ENCODE data around the gene MOB3B.

MOB3B gene

GRCh38 chr9:27341545-27342294 lies 187.9 kb downstream of the MOB3B start:
- Histone ChIP-seq H3K4ac (ENCODE audit: low read length) (no peak overlapping the region), H3K9me3 (replicated peaks in 1 of 2; ENCODE audit: control insufficient read depth in 2 of 2, insufficient read depth in 1 of 2, low read depth in 1 of 2, low read length in 2 of 2) (peaks cover 5 to 20% of the 10 kb centered on the region in 2 donors), H3K79me1 (ENCODE audit: low read depth, low read length) (no peaks in the 10 kb centered on the region), H4K8ac (ENCODE audit: low read depth, low read length) (no peak overlapping the region), H3K23ac (ENCODE audit: low read depth, low read length, poor library complexity) (no peak overlapping the region), H2AFZ (ENCODE audit: low read length) (peak overlapping the region; percentile 41), H2BK12ac (ENCODE audit: low read length) (no peak overlapping the region), H3K27ac (replicated peaks; ENCODE audit: low read length) (peak overlapping the region; percentile 96), H3K27me3 (ENCODE audit: control insufficient read depth in 3 of 3, insufficient read depth in 3 of 3, low read depth in 1 of 3, low read length in 3 of 3) (no peaks in the 10 kb centered on the region), H3K4me1 (ENCODE audit: control insufficient read depth in 2 of 2, insufficient read depth in 1 of 2, low read depth in 1 of 2, low read length in 2 of 2) (peaks cover 13 to 20% of the 10 kb centered on the region in 2 donors), H2BK5ac (ENCODE audit: low read length) (no peak overlapping the region), H3K4me2 (ENCODE audit: insufficient read depth, low read length, poor library complexity, severe bottlenecking) (no peak overlapping the region), H3K18ac (ENCODE audit: low read length) (peak overlapping the region; percentile 66), H3K9ac (ENCODE audit: low read depth, low read length, poor library complexity) (no peak overlapping the region), H2AK5ac (ENCODE audit: low read depth, low read length) (no peak overlapping the region), H2BK120ac (ENCODE audit: low read depth, low read length) (no peak overlapping the region), H3K4me3 (ENCODE audit: low read length in 2 of 2) (no peak overlapping the region), H3K14ac (ENCODE audit: low read length) (no peak overlapping the region), H3K36me3 (replicated peaks in 1 of 2; ENCODE audit: control insufficient read depth in 2 of 2, insufficient read depth in 2 of 2, low read length in 2 of 2) (peaks cover 5 to 21% of the 10 kb centered on the region in 2 donors), H4K91ac (ENCODE audit: low read depth, low read length, poor library complexity) (no peak overlapping the region), H2BK15ac (ENCODE audit: low read length) (no peak overlapping the region)
- no peak for DNase-seq (ENCODE audit: low spot score)
- no CpG with 5 or more reads among the region's 9 CpGs for WGBS, 2 donors (ENCODE audit: extremely low coverage in 2 of 2, insufficient read length in 2 of 2, insufficient replicate concordance in 1 of 2)

- H2BK12ac ChIP-seq (ENCODE audit: low read length), result no peak overlapping the region
- DNase-seq (ENCODE audit: low spot score), result peak; percentile 64
Observed at GRCh38 chr9:27340961-27341511, 188.6 kb downstream of the MOB3B start.

DNA sequence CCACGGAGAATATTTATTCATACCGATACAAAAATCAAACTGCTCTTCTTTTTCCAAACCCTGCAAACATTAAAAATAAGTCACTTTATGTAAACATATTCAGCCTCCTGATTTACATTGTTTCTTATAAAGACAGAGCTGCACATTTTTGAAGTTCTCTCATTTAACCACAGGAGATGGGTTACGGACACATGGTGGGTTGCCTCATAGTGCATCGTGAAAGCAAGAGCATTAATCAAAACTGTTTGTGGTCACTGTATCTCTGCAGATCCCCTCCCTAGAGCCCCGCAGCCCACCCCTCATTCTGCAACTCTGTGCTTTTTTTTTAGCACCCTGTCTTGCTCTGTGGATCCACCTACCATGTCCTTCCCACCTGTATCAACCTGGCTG lies 189.3 kb downstream of the MOB3B start:
- H3K14ac ChIP-seq (ENCODE audit: low read length), result no peak overlapping the region
- H3K27me3 ChIP-seq (ENCODE audit: control insufficient read depth in 3 of 3, insufficient read depth in 3 of 3, low read depth in 1 of 3, low read length in 3 of 3), result no peaks in the 10 kb centered on the region
- peak overlapping the region; percentile 99 for H2BK5ac ChIP-seq (ENCODE audit: low read length)
- H3K9me3 ChIP-seq (replicated peaks in 1 of 2; ENCODE audit: control insufficient read depth in 2 of 2, insufficient read depth in 1 of 2, low read depth in 1 of 2, low read length in 2 of 2), result peaks cover 4 to 15% of the 10 kb centered on the region in 2 donors
- no peak overlapping the region for H3K23ac ChIP-seq (ENCODE audit: low read depth, low read length, poor library complexity)
- 100% methylated on average over 1 of the region's 5 CpGs; no CpG with 5 or more reads in 1 of the 2 donors for WGBS, 2 donors (ENCODE audit: extremely low coverage in 2 of 2, insufficient read length in 2 of 2, insufficient replicate concordance in 1 of 2)
- no peak overlapping the region for H3K4ac ChIP-seq (ENCODE audit: low read length)
- no peak overlapping the region for H3K4me3 ChIP-seq (ENCODE audit: low read length in 2 of 2)
- no peak overlapping the region for H2BK12ac ChIP-seq (ENCODE audit: low read length)
- H2BK15ac ChIP-seq (ENCODE audit: low read length), result peak overlapping the region; percentile 11
- peak overlapping the region; percentile 96 for H3K27ac ChIP-seq (replicated peaks; ENCODE audit: low read length)
- no peak overlapping the region for H4K8ac ChIP-seq (ENCODE audit: low read depth, low read length)
- H2AFZ ChIP-seq (ENCODE audit: low read length), result no peak overlapping the region
- H2BK120ac ChIP-seq (ENCODE audit: low read depth, low read length), result peak overlapping the region; percentile 82
- peak overlapping the region; percentile 28 for H3K4me2 ChIP-seq (ENCODE audit: insufficient read depth, low read length, poor library complexity, severe bottlenecking)
- H3K18ac ChIP-seq (ENCODE audit: low read length), result peak overlapping the region; percentile 22
- H3K4me1 ChIP-seq (ENCODE audit: control insufficient read depth in 2 of 2, insufficient read depth in 1 of 2, low read depth in 1 of 2, low read length in 2 of 2), result peaks cover 13 to 24% of the 10 kb centered on the region in 2 donors
- no peaks in the 10 kb centered on the region for H3K79me1 ChIP-seq (ENCODE audit: low read depth, low read length)
- DNase-seq (ENCODE audit: low spot score), result no peak
- peaks cover 3 to 17% of the 10 kb centered on the region in 2 donors for H3K36me3 ChIP-seq (replicated peaks in 1 of 2; ENCODE audit: control insufficient read depth in 2 of 2, insufficient read depth in 2 of 2, low read length in 2 of 2)
- no peak overlapping the region for H4K91ac ChIP-seq (ENCODE audit: low read depth, low read length, poor library complexity)
- H3K9ac ChIP-seq (ENCODE audit: low read depth, low read length, poor library complexity), result no peak overlapping the region
- peak overlapping the region; percentile 68 for H2AK5ac ChIP-seq (ENCODE audit: low read depth, low read length)

More at GRCh38 chr9:27340961-27341511, 188.6 kb downstream of the MOB3B start:
- Histone ChIP-seq H3K36me3 (replicated peaks in 1 of 2; ENCODE audit: control insufficient read depth in 2 of 2, insufficient read depth in 2 of 2, low read length in 2 of 2) (peaks cover 5 to 19% of the 10 kb centered on the region in 2 donors), H3K27ac (replicated peaks; ENCODE audit: low read length) (peak overlapping the region; percentile 96), H3K14ac (ENCODE audit: low read length) (no peak overlapping the region), H2AK5ac (ENCODE audit: low read depth, low read length) (no peak overlapping the region), H3K4me2 (ENCODE audit: insufficient read depth, low read length, poor library complexity, severe bottlenecking) (peak overlapping the region; percentile 28), H2BK120ac (ENCODE audit: low read depth, low read length) (peak overlapping the region; percentile 82), H3K23ac (ENCODE audit: low read depth, low read length, poor library complexity) (no peak overlapping the region), H3K18ac (ENCODE audit: low read length) (peak overlapping the region; percentile 22), H3K9ac (ENCODE audit: low read depth, low read length, poor library complexity) (no peak overlapping the region), H3K9me3 (replicated peaks in 1 of 2; ENCODE audit: control insufficient read depth in 2 of 2, insufficient read depth in 1 of 2, low read depth in 1 of 2, low read length in 2 of 2) (peaks cover 5 to 17% of the 10 kb centered on the region in 2 donors), H4K91ac (ENCODE audit: low read depth, low read length, poor library complexity) (no peak overlapping the region), H2BK5ac (ENCODE audit: low read length) (peak overlapping the region; percentile 99), H4K8ac (ENCODE audit: low read depth, low read length) (no peak overlapping the region), H3K79me1 (ENCODE audit: low read depth, low read length) (no peaks in the 10 kb centered on the region), H3K4me1 (ENCODE audit: control insufficient read depth in 2 of 2, insufficient read depth in 1 of 2, low read depth in 1 of 2, low read length in 2 of 2) (peaks cover 13 to 24% of the 10 kb centered on the region in 2 donors), H2BK15ac (ENCODE audit: low read length) (peak overlapping the region; percentile 11), H2AFZ (ENCODE audit: low read length) (peak overlapping the region; percentile 41), H3K4me3 (ENCODE audit: low read length in 2 of 2) (no peak overlapping the region), H3K4ac (ENCODE audit: low read length) (no peak overlapping the region), H3K27me3 (ENCODE audit: control insufficient read depth in 3 of 3, insufficient read depth in 3 of 3, low read depth in 1 of 3, low read length in 3 of 3) (no peaks in the 10 kb centered on the region)
- WGBS, 2 donors (ENCODE audit: extremely low coverage in 2 of 2, insufficient read length in 2 of 2, insufficient replicate concordance in 1 of 2), result no CpG with 5 or more reads among the region's 7 CpGs

GRCh38 chr9:27339661-27340284 lies 189.8 kb downstream of the MOB3B start:
- H3K27ac ChIP-seq (replicated peaks; ENCODE audit: low read length), result peak overlapping the region; percentile 96
- H3K4me3 ChIP-seq (ENCODE audit: low read length in 2 of 2), result no peak overlapping the region
- no peak overlapping the region for H3K18ac ChIP-seq (ENCODE audit: low read length)
- no peak overlapping the region for H3K9ac ChIP-seq (ENCODE audit: low read depth, low read length, poor library complexity)
- H3K27me3 ChIP-seq (ENCODE audit: control insufficient read depth in 3 of 3, insufficient read depth in 3 of 3, low read depth in 1 of 3, low read length in 3 of 3), result no peaks in the 10 kb centered on the region
- H4K91ac ChIP-seq (ENCODE audit: low read depth, low read length, poor library complexity), result no peak overlapping the region
- no peak overlapping the region for H2BK15ac ChIP-seq (ENCODE audit: low read length)
- peaks cover 2% of the 10 kb centered on the region for H3K79me1 ChIP-seq (ENCODE audit: low read depth, low read length)
- peaks cover 13 to 24% of the 10 kb centered on the region in 2 donors for H3K4me1 ChIP-seq (ENCODE audit: control insufficient read depth in 2 of 2, insufficient read depth in 1 of 2, low read depth in 1 of 2, low read length in 2 of 2)
- no peak overlapping the region for H2AFZ ChIP-seq (ENCODE audit: low read length)
- H2AK5ac ChIP-seq (ENCODE audit: low read depth, low read length), result no peak overlapping the region
- H3K4me2 ChIP-seq (ENCODE audit: insufficient read depth, low read length, poor library complexity, severe bottlenecking), result no peak overlapping the region
- peaks cover 1 to 14% of the 10 kb centered on the region in 2 donors for H3K9me3 ChIP-seq (replicated peaks in 1 of 2; ENCODE audit: control insufficient read depth in 2 of 2, insufficient read depth in 1 of 2, low read depth in 1 of 2, low read length in 2 of 2)
- H4K8ac ChIP-seq (ENCODE audit: low read depth, low read length), result no peak overlapping the region
- WGBS, 2 donors (ENCODE audit: extremely low coverage in 2 of 2, insufficient read length in 2 of 2, insufficient replicate concordance in 1 of 2), result no CpG with 5 or more reads among the region's 11 CpGs
- no peak overlapping the region for H3K4ac ChIP-seq (ENCODE audit: low read length)
- H3K23ac ChIP-seq (ENCODE audit: low read depth, low read length, poor library complexity), result no peak overlapping the region
- H3K14ac ChIP-seq (ENCODE audit: low read length), result no peak overlapping the region
- DNase-seq (ENCODE audit: low spot score), result no peak
- no peak overlapping the region for H2BK5ac ChIP-seq (ENCODE audit: low read length)
- H3K36me3 ChIP-seq (replicated peaks in 1 of 2; ENCODE audit: control insufficient read depth in 2 of 2, insufficient read depth in 2 of 2, low read length in 2 of 2), result peaks cover 1 to 17% of the 10 kb centered on the region in 2 donors
- H2BK120ac ChIP-seq (ENCODE audit: low read depth, low read length), result no peak overlapping the region
- H2BK12ac ChIP-seq (ENCODE audit: low read length), result no peak overlapping the region
